MM.1S (cell line): ENCODE measurements around the gene CLDN8.

Experiments used
- DNase-seq: peaks from one replicate; pipeline ENCODE4 v3.0.0-alpha.2; 2015
- H2AFZ ChIP-seq: fragments of 300-600 bp; sonication (generic); 2 replicates; pipeline ENCODE4 v1.6.0; 2016; ENCODE audit warnings: antibody characterized with exemption, low read length
- H3F3A ChIP-seq: fragments of 300-600 bp; sonication (generic); 2 replicates; pipeline ENCODE4 v1.6.1; 2016; ENCODE audit warnings: mild to moderate bottlenecking, antibody characterized with exemption, low read length, moderate library complexity, mixed read lengths; ENCODE audit not compliant: insufficient read depth
- H3K27ac ChIP-seq: fragments of 300-600 bp; sonication (generic); 2 replicates; pipeline ENCODE4 v1.5.1; 2016; ENCODE audit warnings: mild to moderate bottlenecking, low read length
- H3K27me3 ChIP-seq: fragments of 300-600 bp; sonication (generic); replicated peaks from 2 replicates; pipeline ENCODE4 v1.6.0; 2016; ENCODE audit warnings: low read length; ENCODE audit not compliant: insufficient read depth
- H3K36me3 ChIP-seq: fragments of 300-600 bp; sonication (generic); replicated peaks from 2 replicates; pipeline ENCODE4 v1.6.1; 2016; ENCODE audit warnings: mild to moderate bottlenecking, low read length, mixed read lengths; ENCODE audit not compliant: insufficient read depth
- H3K4me1 ChIP-seq: fragments of 300-600 bp; sonication (generic); 2 replicates; pipeline ENCODE4 v1.6.1; 2016; ENCODE audit warnings: low read length, mixed read lengths
- H3K4me2 ChIP-seq: fragments of 300-600 bp; sonication (generic); 2 replicates; pipeline ENCODE4 v1.6.0; 2016; ENCODE audit warnings: low read depth, low read length
- H3K4me3 ChIP-seq: fragments of 300-600 bp; sonication (generic); 2 replicates; pipeline ENCODE4 v1.5.1; 2016; ENCODE audit warnings: low read length, mixed read lengths
- H3K79me2 ChIP-seq: fragments of 300-600 bp; sonication (generic); 2 replicates; pipeline ENCODE4 v1.6.1; 2016; ENCODE audit warnings: mixed run types, low read length, mixed read lengths
- H3K9ac ChIP-seq: fragments of 300-600 bp; sonication (generic); 2 replicates; pipeline ENCODE4 v1.6.1; 2016; ENCODE audit warnings: low read length, mixed read lengths
- H3K9me2 ChIP-seq: fragments of 300-600 bp; sonication (generic); replicated peaks from 2 replicates; pipeline ENCODE4 v1.6.1; 2016; ENCODE audit warnings: mild to moderate bottlenecking, low read length, mixed read lengths; ENCODE audit not compliant: insufficient read depth
- H3K9me3 ChIP-seq: fragments of 300-600 bp; sonication (generic); replicated peaks from 2 replicates; pipeline ENCODE4 v1.6.1; 2016; ENCODE audit warnings: mild to moderate bottlenecking, low read length, mixed read lengths; ENCODE audit not compliant: insufficient read depth
- H4K20me1 ChIP-seq: fragments of 300-600 bp; sonication (generic); 2 replicates; pipeline ENCODE4 v1.6.1; 2016; ENCODE audit warnings: mild to moderate bottlenecking, low read length, moderate library complexity, mixed read lengths; ENCODE audit not compliant: insufficient read depth
- CTCF ChIP-seq: fragments of 300-600 bp; sonication (generic); IDR thresholded peaks from 2 replicates; pipeline ENCODE4 v1.5.1; 2016; ENCODE audit warnings: antibody characterized with exemption, low read length, mixed read lengths
- EZH2 ChIP-seq: fragments of 300-600 bp; sonication (generic); optimal IDR thresholded peaks from 2 replicates; pipeline ENCODE3; 2017; ENCODE audit warnings: low read depth, mild to moderate bottlenecking, antibody characterized with exemption, low read length, mixed read lengths
- EZH2phosphoT487 ChIP-seq: fragments of 300-600 bp; sonication (generic); IDR thresholded peaks from 2 replicates; pipeline ENCODE4 v1.6.1; 2018; ENCODE audit warnings: antibody characterized with exemption, low read length

The CLDN8 gene

GRCh38 chr21:30164796-30165195, 51.1 kb downstream of the CLDN8 start:
- DNase-seq = no peak
- no peak overlapping the region for H3K4me2 ChIP-seq
- no peaks in the 10 kb centered on the region for H3K9me2 ChIP-seq
- H3K4me3 ChIP-seq = no peak overlapping the region
- H3K9me3 ChIP-seq = no peaks in the 10 kb centered on the region
- TF ChIP-seq CTCF = no peak
- no peak for TF ChIP-seq EZH2phosphoT487
- no peak for TF ChIP-seq EZH2
- H4K20me1 ChIP-seq = no peaks in the 10 kb centered on the region
- H2AFZ ChIP-seq = no peak overlapping the region
- H3K9ac ChIP-seq = no peak overlapping the region
- H3K36me3 ChIP-seq = no peaks in the 10 kb centered on the region
- H3K79me2 ChIP-seq = no peaks in the 10 kb centered on the region
- H3K27me3 ChIP-seq = no peaks in the 10 kb centered on the region
- no peak overlapping the region for H3K27ac ChIP-seq
- H3K4me1 ChIP-seq = no peaks in the 10 kb centered on the region
- no peaks in the 10 kb centered on the region for H3F3A ChIP-seq
